ENCODE measurements around the gene ADRB2. TPM values are rescaled to one million over a fixed set of nuclear protein-coding genes. Genes with fewer than 3 reads are reported as not detected.
A peak's percentile ranks its signal among the peaks of the same experiment; 100 is the strongest.

Gene ADRB2
- total and polyA plus RNA-seq, 11 donors, result 1.8 to 8.3 (median 5.2) TPM

DNA sequence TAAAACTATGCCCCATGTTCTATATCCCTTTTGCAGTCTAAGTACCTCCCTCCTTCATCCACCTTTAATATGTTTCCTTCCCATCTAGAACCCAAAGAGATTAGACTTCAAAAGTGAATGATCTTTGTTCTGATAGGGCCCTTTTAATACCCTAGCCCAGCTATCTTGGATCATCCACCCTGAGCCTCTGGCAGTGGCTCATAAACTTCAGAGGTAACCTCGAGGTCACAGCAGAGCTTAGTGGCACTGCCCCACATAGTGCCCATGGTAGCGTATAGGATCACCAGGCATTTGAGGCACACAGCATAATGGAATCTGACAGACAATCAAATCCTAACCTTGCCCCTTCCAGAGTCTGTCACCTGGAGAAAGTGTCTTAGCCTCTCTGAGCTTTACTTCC lies 15.8 kb downstream of the ADRB2 start:
- ATAC-seq, result peak in 1 of 4 donors; percentile 35
- H3K36me3 ChIP-seq, result no peaks in the 10 kb centered on the region
- H3K4me1 ChIP-seq, result peaks cover 0 to 54% (median 31%) of the 10 kb centered on the region in 12 donors
- no peak for DNase-seq
- TF ChIP-seq, protein P1, sequence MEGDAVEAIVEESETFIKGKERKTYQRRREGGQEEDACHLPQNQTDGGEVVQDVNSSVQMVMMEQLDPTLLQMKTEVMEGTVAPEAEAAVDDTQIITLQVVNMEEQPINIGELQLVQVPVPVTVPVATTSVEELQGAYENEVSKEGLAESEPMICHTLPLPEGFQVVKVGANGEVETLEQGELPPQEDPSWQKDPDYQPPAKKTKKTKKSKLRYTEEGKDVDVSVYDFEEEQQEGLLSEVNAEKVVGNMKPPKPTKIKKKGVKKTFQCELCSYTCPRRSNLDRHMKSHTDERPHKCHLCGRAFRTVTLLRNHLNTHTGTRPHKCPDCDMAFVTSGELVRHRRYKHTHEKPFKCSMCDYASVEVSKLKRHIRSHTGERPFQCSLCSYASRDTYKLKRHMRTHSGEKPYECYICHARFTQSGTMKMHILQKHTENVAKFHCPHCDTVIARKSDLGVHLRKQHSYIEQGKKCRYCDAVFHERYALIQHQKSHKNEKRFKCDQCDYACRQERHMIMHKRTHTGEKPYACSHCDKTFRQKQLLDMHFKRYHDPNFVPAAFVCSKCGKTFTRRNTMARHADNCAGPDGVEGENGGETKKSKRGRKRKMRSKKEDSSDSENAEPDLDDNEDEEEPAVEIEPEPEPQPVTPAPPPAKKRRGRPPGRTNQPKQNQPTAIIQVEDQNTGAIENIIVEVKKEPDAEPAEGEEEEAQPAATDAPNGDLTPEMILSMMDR (IDR thresholded peaks at IDR 0.05), result no peak
- H3K4me3 ChIP-seq, result no peak overlapping the region
- WGBS, 4 donors, result 60 to 76% (median 73%) methylated on average over 1 to 2 of the region's 2 CpGs
- H3K9me3 ChIP-seq, result no peaks in the 10 kb centered on the region
- H3K27ac ChIP-seq, result peak overlapping the region in 1 of 12 donors; percentile 8
- intact Hi-C loops (cut with DNase I), result no loop called here
- H3K27me3 ChIP-seq, result no peaks in the 10 kb centered on the region

DNA sequence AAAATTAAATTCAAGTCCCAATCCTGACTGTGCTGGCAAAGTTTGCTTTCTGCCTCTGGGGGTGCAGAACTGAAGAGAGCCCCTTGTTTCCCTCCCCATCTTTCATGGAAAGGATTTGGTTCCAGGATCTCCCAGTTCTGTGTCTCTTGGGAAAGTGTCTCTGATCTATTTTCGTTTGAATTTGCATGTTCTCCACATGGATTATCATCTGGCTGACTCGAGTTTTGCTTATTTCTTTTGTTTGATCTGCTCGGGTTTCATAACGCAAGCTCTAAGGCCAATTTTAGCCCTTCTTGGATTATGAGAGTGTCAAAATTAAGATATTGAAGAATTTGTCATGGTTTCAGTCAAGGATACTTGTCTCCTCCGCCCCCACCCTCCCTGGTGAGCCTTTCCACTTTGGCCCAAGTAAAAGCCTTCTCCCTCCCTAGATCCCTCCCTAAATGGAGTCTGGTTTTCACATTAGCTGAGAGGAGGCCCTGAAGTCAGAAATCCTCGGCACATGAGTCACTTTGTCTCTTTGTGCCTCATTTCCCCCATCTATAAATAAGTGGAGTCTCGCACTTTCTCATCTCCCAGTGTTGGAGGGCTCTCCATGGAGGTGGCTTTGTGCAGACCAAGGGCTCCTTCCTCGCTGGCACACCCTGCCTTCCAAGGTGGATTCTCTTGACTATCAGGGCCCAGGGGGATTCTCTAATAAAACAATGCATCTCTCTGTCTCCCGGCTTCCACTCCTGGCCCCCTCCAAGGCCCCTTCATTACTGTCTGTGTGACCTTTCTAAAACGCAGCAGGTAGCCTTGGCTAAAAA lies 17.3 kb downstream of the ADRB2 start:
- Histone ChIP-seq H3K27me3 (no peaks in the 10 kb centered on the region), H3K4me3 (no peak overlapping the region), H3K36me3 (no peaks in the 10 kb centered on the region), H3K27ac (peak overlapping the region in 11 of 12 donors; percentile 30 to 71 (median 50)), H3K9me3 (no peaks in the 10 kb centered on the region), H3K4me1 (peaks cover 0 to 63% (median 25%) of the 10 kb centered on the region in 12 donors)
- peak in 1 of 2 donors; percentile 27 for TF ChIP-seq POLR2A (IDR thresholded peaks at IDR 0.05)
- TF ChIP-seq, protein P1 (IDR thresholded peaks at IDR 0.05), result no peak
- 53 to 60% (median 56%) methylated on average over 10 of the region's 10 CpGs for WGBS, 4 donors
- DNase-seq, result peak in 2 of 5 donors; percentile 18 to 53
- intact Hi-C loops (cut with DNase I), result no loop called here
- ATAC-seq, result peak in 3 of 4 donors; percentile 38 to 84 (median 66)

DNA sequence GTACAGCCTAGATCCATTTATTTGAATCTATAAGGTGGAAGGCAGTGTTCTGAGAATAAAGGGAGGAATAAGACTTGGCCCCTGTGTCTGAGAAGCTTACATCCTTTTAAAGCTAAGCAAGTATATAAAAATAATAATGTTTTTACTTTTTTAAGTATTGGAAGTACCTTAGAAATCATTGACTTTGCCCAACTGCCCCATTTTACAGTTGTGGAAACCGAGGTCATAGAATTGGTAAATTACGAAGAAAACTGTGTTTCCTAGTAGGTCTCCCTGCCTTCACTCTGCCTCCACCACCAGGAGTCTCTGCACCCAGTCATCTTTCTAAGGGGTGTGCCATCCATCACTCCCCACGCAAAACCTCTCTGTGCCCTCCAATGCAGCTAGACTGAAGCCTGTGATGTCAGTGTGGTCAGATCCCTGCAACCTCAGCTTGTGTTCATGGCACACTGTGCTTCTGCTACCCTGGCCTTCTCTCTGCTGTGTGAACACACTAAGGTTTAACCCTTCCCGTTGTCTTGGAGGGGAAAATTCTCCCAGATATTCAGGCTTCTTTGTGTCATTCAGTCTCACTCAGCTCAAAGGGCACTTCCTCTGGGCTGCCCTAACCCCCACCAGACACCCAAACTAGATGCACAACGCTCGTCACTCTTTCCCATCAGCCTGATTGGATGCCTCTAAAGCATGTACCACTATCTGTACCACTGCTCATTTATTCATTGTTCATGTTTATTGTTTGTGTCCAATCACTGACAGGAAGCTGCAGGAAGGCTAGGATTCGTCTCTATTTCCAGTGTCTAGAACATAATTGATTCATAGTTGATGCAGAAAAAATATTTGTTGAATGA lies 18.2 kb downstream of the ADRB2 start:
- 71 to 77% (median 75%) methylated on average over 6 to 7 of the region's 7 CpGs for WGBS, 4 donors
- DNase-seq, result no peak
- no peaks in the 10 kb centered on the region for H3K27me3 ChIP-seq
- H3K9me3 ChIP-seq, result no peaks in the 10 kb centered on the region
- ATAC-seq, result no peak
- intact Hi-C loops (cut with DNase I), result no loop called here
- H3K4me3 ChIP-seq, result no peak overlapping the region
- peaks cover 0 to 73% (median 25%) of the 10 kb centered on the region in 12 donors for H3K4me1 ChIP-seq
- H3K36me3 ChIP-seq, result no peaks in the 10 kb centered on the region
- TF ChIP-seq, protein P1 (IDR thresholded peaks at IDR 0.05), result no peak
- no peak for TF ChIP-seq POLR2A (IDR thresholded peaks at IDR 0.05)
- H3K27ac ChIP-seq, result peak overlapping the region in 9 of 12 donors; percentile 30 to 71 (median 52)

DNA sequence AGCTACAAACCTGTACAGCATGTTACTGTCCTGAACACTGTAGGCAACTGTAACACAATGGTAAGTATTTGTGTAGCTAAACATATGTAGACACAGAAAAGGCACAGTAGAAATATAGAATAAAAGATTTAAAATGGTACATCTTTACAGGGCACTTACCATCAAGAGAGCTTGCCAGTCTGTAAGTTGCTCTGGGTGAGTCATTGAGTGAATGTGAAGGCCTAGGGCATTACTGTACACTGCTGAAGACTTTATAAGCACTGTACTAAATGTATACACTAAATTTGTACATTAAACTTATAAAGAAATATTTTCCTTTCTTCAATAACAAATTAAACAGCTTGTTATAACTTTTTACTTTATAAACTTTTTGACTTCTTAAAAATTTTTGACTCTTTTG lies 20.5 kb downstream of the ADRB2 start:
- no peak for DNase-seq
- no peak overlapping the region for H3K4me3 ChIP-seq
- no peaks in the 10 kb centered on the region for H3K36me3 ChIP-seq
- H3K4me1 ChIP-seq, result peaks cover 0 to 72% (median 18%) of the 10 kb centered on the region in 12 donors
- no peak for ATAC-seq
- H3K27ac ChIP-seq, result no peak overlapping the region
- TF ChIP-seq, protein P1 (IDR thresholded peaks at IDR 0.05), result no peak
- no peak for TF ChIP-seq POLR2A (IDR thresholded peaks at IDR 0.05)
- intact Hi-C loops (cut with DNase I), result no loop called here
- no peaks in the 10 kb centered on the region for H3K27me3 ChIP-seq
- no peaks in the 10 kb centered on the region for H3K9me3 ChIP-seq

Data from heart left ventricle (tissue), 16 donors.